NCI-H774 (cell line): ENCODE measurements around the gene GABRA4.

Experiments
- DNase-seq: peaks from one replicate; lab custom pipeline; 2025; lab: John Stamatoyannopoulos, UW

The GABRA4 gene

DNA sequence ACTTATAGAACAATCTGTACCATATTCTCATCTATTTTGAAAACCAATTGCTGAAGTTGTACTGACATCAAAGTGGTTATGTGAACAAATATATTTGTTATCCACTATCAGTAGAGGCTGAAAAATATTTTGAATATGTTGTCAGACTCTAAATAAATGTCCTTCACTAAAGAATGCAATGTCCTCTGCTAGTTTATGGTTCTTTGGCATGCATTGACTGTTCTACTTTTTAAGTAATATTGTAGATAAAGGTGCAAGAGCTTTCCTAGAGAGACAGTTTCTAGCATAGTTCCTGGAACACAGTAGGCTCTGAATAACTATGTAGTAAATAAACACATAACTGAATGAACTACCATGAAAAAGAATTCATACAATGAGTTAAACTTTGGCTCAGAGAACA is 66.2 kb downstream of the GABRA4 start:
- no peak for DNase-seq

DNA sequence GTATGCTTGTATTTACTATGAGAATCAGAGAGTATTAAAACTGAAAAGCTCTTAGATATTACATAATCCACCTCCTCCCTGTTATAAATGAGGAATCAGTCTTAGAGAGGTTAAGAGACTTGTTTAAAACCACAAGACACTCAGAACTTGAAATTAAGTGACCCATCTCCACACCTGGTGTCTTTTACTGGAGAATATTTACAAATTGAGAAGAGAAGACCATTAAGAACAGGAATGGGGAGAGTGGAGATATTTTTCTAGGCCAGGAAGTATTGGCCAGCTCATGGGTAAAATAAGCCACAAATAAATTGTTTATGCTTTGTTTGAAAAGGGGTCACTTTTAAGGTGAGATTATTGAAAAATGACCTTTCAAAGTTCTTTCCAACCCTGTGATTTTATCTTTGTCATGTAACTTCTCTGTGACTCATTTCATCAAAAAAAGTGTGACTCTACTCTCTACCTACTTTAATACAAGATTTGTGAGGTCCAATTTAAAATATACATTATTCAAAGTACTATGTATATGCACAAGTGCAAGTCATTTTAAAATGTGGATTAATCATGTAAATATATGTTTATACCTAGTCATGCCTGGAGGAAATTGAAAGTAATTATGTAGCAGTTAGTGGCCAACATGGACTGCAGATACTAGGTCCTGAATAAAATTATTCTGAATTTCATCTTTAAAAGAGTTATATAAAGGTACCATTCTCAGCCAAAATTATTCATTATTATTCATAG is 68.4 kb downstream of the GABRA4 start:
- no peak for DNase-seq

DNA sequence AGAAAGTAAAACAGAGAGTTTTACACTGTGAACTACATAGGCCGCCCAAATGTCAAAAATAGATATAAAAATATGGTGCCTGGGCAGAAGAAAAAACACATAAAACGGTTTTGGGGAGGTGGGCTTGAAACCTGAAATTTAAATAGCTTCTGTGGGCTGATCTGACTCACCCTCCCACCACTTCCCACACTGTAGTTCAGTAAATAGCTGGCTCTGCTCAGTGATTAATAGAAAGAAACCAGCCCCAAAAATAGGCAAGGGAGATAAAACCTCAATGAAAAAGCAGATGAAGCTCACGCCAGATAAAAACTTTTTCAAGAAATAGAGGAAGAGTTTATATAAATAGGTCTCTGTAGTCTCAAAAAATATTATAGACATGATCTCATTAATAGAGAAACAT is 71.2 kb downstream of the GABRA4 start:
- no peak for DNase-seq

DNA sequence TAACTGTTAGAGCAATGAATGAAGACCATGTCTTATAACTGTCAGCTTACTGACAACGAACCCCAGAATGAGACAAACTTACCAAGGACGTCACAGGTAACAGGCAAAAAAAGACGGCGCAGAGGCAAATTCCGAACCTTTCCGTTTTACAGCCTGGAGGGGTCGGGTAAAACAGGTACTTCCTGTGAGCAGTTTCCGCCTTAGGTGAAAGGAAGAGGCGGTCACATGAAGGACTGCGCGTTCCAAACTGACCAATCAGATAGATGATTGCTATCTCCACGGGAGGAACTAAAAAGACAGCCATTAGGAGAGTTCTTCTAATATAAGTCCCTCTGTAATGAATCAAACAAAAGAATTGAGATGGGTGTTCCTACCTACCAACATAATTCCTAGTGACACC is 84.3 kb downstream of the GABRA4 start, which contains the start of gene COX7B2:
Gene COX7B2 (minus strand): TSS at position 168 of the 400 bp plus-strand sequence. CDS start 174,053 bp downstream, outside the sequence.
- no peak for DNase-seq

DNA sequence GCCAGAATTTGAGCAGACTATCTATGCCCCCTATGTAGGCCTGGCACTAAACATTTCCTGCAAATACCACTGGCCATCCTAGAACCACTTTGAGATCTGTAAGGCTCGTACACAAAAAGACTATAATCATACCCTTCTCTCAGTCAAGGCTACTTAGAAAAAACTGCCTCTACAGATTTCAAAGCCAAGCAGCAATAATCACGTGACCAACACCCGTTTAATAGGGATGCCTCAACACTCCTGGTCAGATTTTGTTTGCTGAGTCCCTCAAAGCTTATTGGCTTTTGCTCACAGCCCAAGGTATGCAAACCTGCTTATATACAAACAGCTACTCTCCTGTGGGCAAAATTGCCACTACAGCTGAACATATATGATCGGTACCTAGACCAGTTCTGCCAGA is 85.2 kb downstream of the GABRA4 start:
- no peak for DNase-seq

DNA sequence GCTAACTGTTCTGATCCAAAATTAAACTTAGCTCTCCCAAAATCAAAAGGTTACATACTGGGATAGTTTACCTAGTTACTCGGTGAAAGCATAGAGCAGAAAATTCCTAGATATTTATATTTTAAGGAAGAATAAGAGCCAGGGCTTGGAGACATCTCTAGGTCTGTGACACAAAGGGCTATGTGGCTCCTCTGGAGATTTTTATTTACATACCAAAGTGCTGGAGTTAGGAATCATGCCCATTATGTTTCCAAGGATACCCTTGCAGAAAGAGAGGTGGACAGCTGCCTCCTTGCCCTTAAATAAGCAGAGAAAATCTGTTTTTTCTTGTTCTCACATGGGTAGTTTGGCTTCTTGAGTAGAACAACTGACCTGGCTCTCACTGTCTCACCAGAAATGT is 93.3 kb downstream of the GABRA4 start:
- no peak for DNase-seq

DNA sequence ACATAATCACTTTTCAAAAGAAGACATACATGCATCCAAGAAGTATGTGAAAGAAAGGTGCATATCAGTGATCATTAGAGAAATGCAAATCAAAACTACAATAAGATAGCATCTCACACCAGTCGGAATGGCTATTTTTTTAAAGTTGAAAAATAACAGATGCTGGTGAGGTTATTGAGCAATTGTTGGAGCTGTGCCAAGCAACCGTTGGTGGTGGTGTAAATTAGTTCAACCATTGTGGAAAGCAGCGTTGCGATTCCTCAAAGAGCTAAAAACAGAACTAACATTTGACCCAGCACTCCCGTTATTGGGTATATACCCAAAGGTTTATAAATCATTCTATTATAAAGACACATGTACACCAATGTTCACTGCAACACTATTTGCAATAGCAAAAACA is 98.6 kb downstream of the GABRA4 start:
- DNase-seq = no peak

DNA sequence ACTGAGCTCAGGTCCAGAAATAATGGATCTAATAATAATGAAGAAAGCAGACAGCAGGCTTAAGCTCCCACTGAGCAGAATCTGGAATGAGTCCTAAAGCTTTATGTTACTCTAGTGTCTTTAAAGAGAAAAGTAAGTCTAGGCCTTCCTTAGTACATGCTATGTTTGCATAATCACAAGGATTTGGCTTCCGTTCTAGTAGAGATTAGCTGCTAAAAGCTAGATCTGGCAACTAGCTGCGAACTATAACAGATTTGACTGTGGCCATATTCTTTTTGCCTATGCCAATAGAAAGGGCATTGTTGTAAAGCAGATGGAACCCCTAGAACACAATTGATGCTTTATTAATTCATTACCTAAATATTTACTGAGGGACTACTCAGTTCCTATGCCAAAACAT is 103.3 kb downstream of the GABRA4 start:
- peak; percentile 10 for DNase-seq

DNA sequence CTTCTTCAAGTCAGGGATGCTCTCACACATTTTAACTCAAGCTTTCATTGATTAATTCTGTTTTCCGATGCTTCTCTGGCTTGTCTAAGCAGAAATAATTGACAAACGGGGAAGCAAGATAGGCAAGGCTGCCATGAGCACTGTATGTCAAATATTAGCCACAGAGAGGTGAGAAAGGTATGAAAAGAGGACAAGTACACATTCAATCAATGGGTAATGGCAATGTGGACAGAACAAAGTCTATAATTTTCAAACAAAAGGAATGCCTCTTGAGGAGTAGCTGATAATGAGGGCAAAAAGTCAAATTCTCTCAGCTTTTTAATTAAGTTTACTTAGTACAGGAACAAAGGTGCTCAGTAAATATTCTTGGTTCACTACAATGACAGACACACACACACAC is 104.0 kb downstream of the GABRA4 start:
- peak; percentile 40 for DNase-seq

DNA sequence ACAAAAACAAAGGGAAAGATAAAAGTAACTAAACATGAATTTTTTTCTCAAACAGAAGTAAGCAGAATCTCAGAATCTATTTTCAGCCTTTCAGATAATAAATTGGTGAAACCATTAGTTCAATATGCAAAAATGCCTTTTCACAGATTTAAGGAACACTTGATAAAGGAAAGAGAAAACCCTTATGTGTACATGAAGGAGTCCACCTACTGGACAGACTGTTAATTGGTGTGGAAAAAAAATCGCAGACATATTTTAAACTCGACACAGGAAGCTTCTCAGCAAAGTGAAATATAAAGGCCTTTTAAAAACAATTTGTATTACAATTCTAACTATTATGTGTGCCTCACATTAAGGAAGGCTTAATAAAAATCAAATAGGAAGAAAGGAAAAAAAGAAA is 106.7 kb downstream of the GABRA4 start:
- no peak for DNase-seq

DNA sequence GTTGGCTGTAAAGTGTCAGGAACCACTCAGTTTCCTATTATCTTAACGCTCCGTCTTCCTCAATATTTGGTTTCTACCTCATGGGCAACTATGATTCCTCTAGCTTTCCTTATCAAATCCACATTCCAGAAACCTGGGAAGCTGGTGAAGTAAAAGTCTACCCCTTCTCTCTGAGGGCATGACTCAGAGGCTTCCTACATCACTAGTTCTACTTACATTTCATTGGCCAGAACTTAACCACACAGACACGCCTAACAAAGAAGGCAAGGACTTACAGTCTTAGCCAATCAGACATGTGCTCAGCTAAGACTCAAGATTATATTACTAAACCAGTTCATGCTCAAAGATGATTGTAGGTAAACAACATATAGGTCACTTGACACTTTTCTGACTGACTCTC is 114.7 kb downstream of the GABRA4 start:
- no peak for DNase-seq

DNA sequence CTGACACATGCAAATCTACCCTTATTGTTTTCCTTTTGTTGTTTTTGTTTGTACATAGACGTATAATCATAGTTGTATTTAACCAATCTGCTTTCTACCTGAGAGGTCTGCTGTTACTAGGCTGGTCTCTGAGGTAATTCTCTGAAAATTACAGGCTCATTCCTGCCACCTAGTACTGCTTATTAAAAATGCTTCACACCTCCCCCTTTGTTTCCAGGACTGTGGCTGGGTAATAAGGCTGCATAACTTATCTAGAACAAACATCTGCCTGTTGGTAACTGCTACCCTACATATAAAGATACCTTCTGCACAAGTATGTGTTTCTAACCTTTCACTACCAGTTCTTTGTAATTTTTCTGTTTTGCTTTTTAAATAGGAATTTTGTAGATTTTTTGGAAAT is 118.6 kb downstream of the GABRA4 start:
- DNase-seq = peak; percentile 15

DNA sequence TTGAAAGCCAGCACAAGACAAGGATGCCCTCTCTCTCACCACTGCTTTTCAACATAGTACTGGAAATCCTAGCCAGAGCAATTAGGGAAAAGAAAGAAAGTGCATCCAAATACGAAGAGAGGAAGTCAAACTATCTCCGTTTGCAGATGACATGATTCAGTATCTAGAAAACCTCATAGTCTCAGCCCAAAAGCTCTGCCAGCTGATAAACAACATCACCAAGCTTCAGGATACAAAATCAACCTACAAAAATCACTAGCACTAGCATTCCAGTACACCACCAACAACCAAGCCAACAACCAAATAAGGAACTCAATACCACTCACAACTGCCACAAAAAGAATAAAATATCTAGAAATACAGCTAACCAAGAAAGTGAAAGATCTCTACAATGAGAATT is 123.0 kb downstream of the GABRA4 start:
- DNase-seq = no peak
